GM06990 (cell line): ENCODE results near the gene ADAMTSL1.

ENCODE experiments used
- DNase-seq: peaks from one replicate; pipeline ENCODE4 v3.0.0-alpha.2; 2011; ENCODE audit not compliant: insufficient read length; ENCODE audit errors: extremely low read depth
- H3K27me3 ChIP-seq: replicated peaks from 2 replicates; pipeline ENCODE4 v1.6.0; 2011; ENCODE audit warnings: low read length; ENCODE audit not compliant: control insufficient read depth, insufficient read depth
- H3K36me3 ChIP-seq: 2 replicates; pipeline ENCODE4 v1.5.1; 2011; ENCODE audit warnings: low read length; ENCODE audit not compliant: control insufficient read depth, insufficient read depth
- H3K4me3 ChIP-seq: replicated peaks from 2 replicates; pipeline ENCODE4 v1.5.1; 2011; ENCODE audit warnings: low read depth, mild to moderate bottlenecking, control low read depth, low read length
- CTCF ChIP-seq: IDR thresholded peaks from 2 replicates; pipeline ENCODE4 v1.5.1; 2011; ENCODE audit warnings: low read length, control low read depth, mild to moderate bottlenecking, inconsistent platforms; ENCODE audit not compliant: insufficient read depth, poor library complexity, severe bottlenecking

ADAMTSL1 gene

DNA sequence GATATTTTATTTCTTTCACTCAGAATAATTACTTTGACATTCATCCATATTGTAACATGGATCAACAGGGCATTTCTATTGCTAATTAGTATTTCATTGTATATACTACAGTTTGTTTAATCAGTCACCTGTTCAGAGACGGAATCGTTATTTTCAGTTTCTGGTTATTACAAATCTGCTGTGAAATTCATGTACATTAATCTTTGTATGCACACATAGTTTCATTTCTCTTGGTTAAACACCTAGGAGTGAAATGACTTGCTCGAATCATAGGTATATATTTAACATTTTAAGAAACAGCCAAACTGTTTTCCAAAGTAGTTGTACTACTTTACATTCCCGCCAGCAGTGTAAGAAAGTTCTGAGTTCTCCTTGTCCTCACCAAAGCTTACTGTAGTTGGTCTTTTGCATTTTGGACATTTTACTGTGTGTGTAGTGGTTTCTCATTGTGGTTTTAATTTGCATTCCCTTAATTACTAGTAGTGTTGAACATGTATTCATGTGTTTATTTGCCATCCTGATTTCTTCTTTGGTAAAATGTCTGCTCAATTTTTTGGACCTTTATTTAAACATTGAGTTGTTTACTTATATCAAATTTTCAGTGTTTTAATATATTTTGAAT, 360.9 kb downstream of the ADAMTSL1 start:
- TF ChIP-seq CTCF = no peak
- H3K36me3 ChIP-seq = no peaks in the 10 kb centered on the region
- H3K4me3 ChIP-seq = no peak overlapping the region
- no peaks in the 10 kb centered on the region; the same call in 1 of the 2 replicates for H3K27me3 ChIP-seq
- DNase-seq = no peak

- Histone ChIP-seq H3K27me3 (no peaks in the 10 kb centered on the region; the same call in 1 of the 2 replicates), H3K36me3 (no peaks in the 10 kb centered on the region), H3K4me3 (no peak overlapping the region)
- TF ChIP-seq CTCF = no peak
- DNase-seq = no peak
These were observed 363.4 kb downstream of the ADAMTSL1 start for GRCh38 chr9:18837402-18837801.

- H3K27me3 ChIP-seq = no peaks in the 10 kb centered on the region
- H3K4me3 ChIP-seq = no peak overlapping the region
- H3K36me3 ChIP-seq = no peaks in the 10 kb centered on the region
- no peak for TF ChIP-seq CTCF
- no peak for DNase-seq
These were observed 373.8 kb downstream of the ADAMTSL1 start for GRCh38 chr9:18847576-18848275.

GRCh38 chr9:18848657-18849056, 374.7 kb downstream of the ADAMTSL1 start:
- no peak for DNase-seq
- no peak for TF ChIP-seq CTCF
- Histone ChIP-seq H3K27me3 (no peaks in the 10 kb centered on the region), H3K4me3 (no peak overlapping the region), H3K36me3 (no peaks in the 10 kb centered on the region)

DNA sequence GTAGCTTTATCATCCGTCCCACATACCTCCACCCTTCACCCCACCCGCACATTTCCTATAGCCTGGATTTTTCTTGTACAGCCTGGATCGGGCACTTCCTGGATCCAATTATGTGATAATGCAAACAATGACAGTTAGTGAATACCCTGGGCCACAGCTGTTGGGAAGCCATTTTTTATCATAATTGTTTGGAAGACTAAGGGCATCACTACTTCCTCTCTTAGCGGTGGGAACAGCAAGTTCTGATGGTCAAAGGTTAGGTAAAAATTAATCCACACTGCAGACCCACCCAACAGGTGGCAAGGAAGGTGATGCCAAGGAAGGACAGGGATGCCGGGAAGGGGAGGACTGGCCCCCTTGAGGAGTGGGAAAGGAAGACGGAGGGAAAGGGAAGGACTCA, 375.3 kb downstream of the ADAMTSL1 start:
- DNase-seq = no peak
- no peaks in the 10 kb centered on the region for H3K36me3 ChIP-seq
- H3K4me3 ChIP-seq = no peak overlapping the region
- no peak for TF ChIP-seq CTCF
- no peaks in the 10 kb centered on the region for H3K27me3 ChIP-seq
